SK-N-SH treated with all-trans-retinoic acid at 6 μM for 48 hours (cell line): ENCODE measurements around the gene SLC46A2.

Experiments
- CSRNP3 ChIP-seq: fragments of 250-450 bp; sonication (Bioruptor Pico); IDR thresholded peaks from 2 replicates; pipeline ENCODE4 v1.5.1; 2021; ENCODE audit warnings: mild to moderate bottlenecking, moderate library complexity
- OSR1 ChIP-seq: fragments of 250-450 bp; sonication (Bioruptor Pico); IDR thresholded peaks from 2 replicates; pipeline ENCODE4 v1.8.0; 2022; ENCODE audit warnings: moderate library complexity, mild to moderate bottlenecking, inconsistent platforms
- RARB ChIP-seq: fragments of 250-450 bp; sonication (Bioruptor Pico); IDR thresholded peaks from 2 replicates; pipeline ENCODE4 v1.8.0; 2021; ENCODE audit warnings: mild to moderate bottlenecking, moderate library complexity
- TOX ChIP-seq: fragments of 250-450 bp; sonication (Bioruptor Pico); IDR thresholded peaks from 2 replicates; pipeline ENCODE4 v1.8.0; 2021; ENCODE audit warnings: mild to moderate bottlenecking, moderate library complexity, borderline replicate concordance
- TSHZ2 ChIP-seq: fragments of 250-450 bp; sonication (Bioruptor Pico); IDR thresholded peaks from 2 replicates; pipeline ENCODE4 v1.5.0; 2020; ENCODE audit warnings: mild to moderate bottlenecking, moderate library complexity
- ZFP30 ChIP-seq: fragments of 450-650 bp; formaldehyde crosslinking; IDR thresholded peaks from 2 replicates; pipeline ENCODE4 v1.5.0; 2022; ENCODE audit warnings: mild to moderate bottlenecking, moderate library complexity
- ZNF565 ChIP-seq: fragments of 450-650 bp; formaldehyde crosslinking; conservative IDR thresholded peaks from 2 replicates; pipeline ENCODE4 v1.5.0; 2020; ENCODE audit warnings: low read depth, mild to moderate bottlenecking, moderate library complexity

- TF ChIP-seq RARB (CRISPR knock-in tag) (no peak), TSHZ2 (no peak), CSRNP3 (CRISPR knock-in tag) (no peak), ZNF565 (CRISPR knock-in tag) (no peak), TOX (CRISPR knock-in tag) (no peak), ZFP30 (no peak), OSR1 (CRISPR knock-in tag) (no peak)
Observed at GRCh38 chr9:112905084-112905483, 14.4 kb upstream of the SLC46A2 start.
